SK-N-SH (cell line): ENCODE measurements around the gene KIAA0319L. TPM values are rescaled to one million over a fixed set of nuclear protein-coding genes. Genes with fewer than 3 reads are reported as not detected.

Source experiments
- CTCF ChIA-PET: fragments of 300-600, 350-600 bp; formaldehyde crosslinking; extraction: SDS; loops from one replicate; lab custom pipeline; 2021; lab: Yijun Ruan, JAX
- POLR2A ChIA-PET: fragments of 350-600 bp; sonication (Branson Sonifier 250); formaldehyde crosslinking; extraction: SDS; loops from one replicate; lab custom pipeline; 2020; ENCODE audit warnings: antibody characterized with exemption, inconsistent platforms; lab: Yijun Ruan, JAX
- DNase-seq: peaks from one replicate; pipeline ENCODE4 v3.0.0; 2012
- H2AFZ ChIP-seq: fragments of 200-600 bp; sonication (generic); 2 replicates; pipeline ENCODE4 v1.8.1; 2016; ENCODE audit warnings: antibody characterized with exemption, mild to moderate bottlenecking, low read depth
- H3F3A ChIP-seq: fragments of 200-600 bp; sonication (generic); replicated peaks from 2 replicates; pipeline ENCODE3; 2016; ENCODE audit warnings: antibody characterized with exemption, mild to moderate bottlenecking; ENCODE audit not compliant: insufficient read depth
- H3K27ac ChIP-seq, 2 experiments: fragments of 200-500 bp in 1 of 2; fragments of 200-600 bp in 1 of 2; sonication (Bioruptor generic) in 1 of 2; sonication (generic), shearing (Covaris generic) in 1 of 2; 2 replicates each; pipeline versions ENCODE4 v1.5.1 to v1.6.1; 2014 to 2016; ENCODE audit warnings: low read depth in 2 of 2, inconsistent platforms in 1 of 2, low read length in 1 of 2, mild to moderate bottlenecking in 1 of 2, mixed read lengths in 1 of 2
- H3K27me3 ChIP-seq: fragments of 200-600 bp; sonication (generic), shearing (Covaris generic); 2 replicates; pipeline ENCODE4 v1.6.1; 2016; ENCODE audit warnings: mixed run types; ENCODE audit not compliant: insufficient read depth
- H3K36me3 ChIP-seq, 2 experiments: fragments of 200-500 bp in 1 of 2; fragments of 200-600 bp in 1 of 2; sonication (Bioruptor generic) in 1 of 2; sonication (generic) in 1 of 2; replicated peaks in 1 of 2; 2 replicates each; pipeline versions ENCODE3 to v1.5.1; 2014 to 2016; ENCODE audit warnings: low read length in 1 of 2, mild to moderate bottlenecking in 1 of 2; ENCODE audit not compliant: insufficient read depth in 2 of 2, control insufficient read depth in 1 of 2
- H3K4me1 ChIP-seq, 2 experiments: fragments of 200-500 bp in 1 of 2; fragments of 200-600 bp in 1 of 2; sonication (Bioruptor generic) in 1 of 2; sonication (generic), shearing (Covaris generic) in 1 of 2; 2 replicates each; pipeline versions ENCODE4 v1.5.1 to v1.6.1; 2014 to 2016; ENCODE audit warnings: low read depth in 1 of 2, low read length in 1 of 2, mixed run types in 1 of 2; ENCODE audit not compliant: insufficient read depth in 2 of 2, control insufficient read depth in 1 of 2
- H3K4me2 ChIP-seq: fragments of 200-600 bp; sonication (generic), shearing (Covaris generic); 2 replicates; pipeline ENCODE4 v1.6.1; 2017; ENCODE audit warnings: mixed run types
- H3K4me3 ChIP-seq, 2 experiments: fragments of 200-500 bp in 1 of 2; fragments of 200-600 bp in 1 of 2; sonication (Bioruptor generic) in 1 of 2; sonication (generic), shearing (Covaris generic) in 1 of 2; 2 replicates each; pipeline versions ENCODE4 v1.5.1 to v1.8.1; 2014 to 2016; ENCODE audit warnings: low read depth in 2 of 2, inconsistent platforms in 1 of 2, low read length in 1 of 2, mild to moderate bottlenecking in 1 of 2, mixed read lengths in 1 of 2, moderate library complexity in 1 of 2
- H3K79me2 ChIP-seq: fragments of 200-600 bp; sonication (generic); 2 replicates; pipeline ENCODE4 v1.8.1; 2017; ENCODE audit warnings: mild to moderate bottlenecking; ENCODE audit not compliant: insufficient read depth
- H3K9ac ChIP-seq: fragments of 200-600 bp; sonication (generic); 2 replicates; pipeline ENCODE4 v1.6.1; 2017; ENCODE audit warnings: mixed run types
- H3K9me2 ChIP-seq: fragments of 200-600 bp; sonication (generic); 2 replicates; pipeline ENCODE4 v1.6.1; 2017; ENCODE audit warnings: mixed run types
- H3K9me3 ChIP-seq: fragments of 200-600 bp; sonication (generic); 2 replicates; pipeline ENCODE4 v1.6.1; 2017; ENCODE audit warnings: mixed run types, mild to moderate bottlenecking, moderate library complexity
- H4K20me1 ChIP-seq: fragments of 200-600 bp; sonication (generic); 2 replicates; pipeline ENCODE4 v1.6.1; 2017; ENCODE audit warnings: mild to moderate bottlenecking, mixed run types; ENCODE audit not compliant: insufficient read depth
- ELF1 ChIP-seq: IDR thresholded peaks from 2 replicates; pipeline ENCODE4 v1.4.0; 2012
- EZH2phosphoT487 ChIP-seq: fragments of 200-600 bp; sonication (generic); IDR thresholded peaks from 2 replicates; pipeline ENCODE4 v1.6.1; 2017; ENCODE audit warnings: low read depth, mixed run types, mild to moderate bottlenecking, antibody characterized with exemption, moderate library complexity, borderline replicate concordance
- FOXJ3 ChIP-seq: sonication (generic); formaldehyde crosslinking; IDR thresholded peaks from 2 replicates; pipeline ENCODE4 v1.5.1; 2020; ENCODE audit warnings: mild to moderate bottlenecking, missing genetic modification reagents
- GABPA ChIP-seq: IDR thresholded peaks from 2 replicates; pipeline ENCODE4 v1.4.0; 2012; ENCODE audit warnings: low read depth, mild to moderate bottlenecking
- IRF3 ChIP-seq: fragments of 150-350 bp; IDR thresholded peaks from 2 replicates; pipeline ENCODE4 v1.6.1; 2016; ENCODE audit warnings: mild to moderate bottlenecking, low read depth, low read length
- JUND ChIP-seq: IDR thresholded peaks from 2 replicates; pipeline ENCODE4 v1.4.0; 2012
- MAX ChIP-seq: IDR thresholded peaks from 2 replicates; pipeline ENCODE4 v1.4.0; 2012; ENCODE audit warnings: low read depth
- NFIC ChIP-seq: IDR thresholded peaks from 2 replicates; pipeline ENCODE4 v1.4.0; 2012; ENCODE audit warnings: borderline replicate concordance
- NRF1 ChIP-seq: IDR thresholded peaks from 2 replicates; pipeline ENCODE4 v1.6.1; 2012; ENCODE audit warnings: low read depth, mild to moderate bottlenecking, low read length
- RAD21 ChIP-seq: IDR thresholded peaks from 2 replicates; pipeline ENCODE4 v1.6.1; 2012; ENCODE audit warnings: mild to moderate bottlenecking, low read length
- RCOR1 ChIP-seq: fragments of 150-350 bp; IDR thresholded peaks from 2 replicates; pipeline ENCODE4 v1.6.1; 2017; ENCODE audit warnings: antibody characterized with exemption, low read length
- REST ChIP-seq: IDR thresholded peaks from 2 replicates; pipeline ENCODE4 v1.6.1; 2012; ENCODE audit warnings: mild to moderate bottlenecking, low read depth, low read length, moderate library complexity
- RFX5 ChIP-seq: IDR thresholded peaks from 2 replicates; pipeline ENCODE4 v1.6.1; 2012; ENCODE audit warnings: mild to moderate bottlenecking, improper control_type of control experiment, low read length
- SIN3A ChIP-seq: IDR thresholded peaks from 2 replicates; pipeline ENCODE4 v1.6.1; 2012; ENCODE audit warnings: low read depth, mild to moderate bottlenecking, low read length, moderate library complexity, borderline replicate concordance
- SMC3 ChIP-seq: IDR thresholded peaks from 2 replicates; pipeline ENCODE4 v1.6.1; 2012; ENCODE audit warnings: low read depth, low read length, improper control_type of control experiment
- TAF1 ChIP-seq: IDR thresholded peaks from 2 replicates; pipeline ENCODE4 v1.6.1; 2012; ENCODE audit warnings: low read depth, mild to moderate bottlenecking, low read length, moderate library complexity, borderline replicate concordance
- TCF12 ChIP-seq: IDR thresholded peaks from 2 replicates; pipeline ENCODE4 v1.4.0; 2012
- TEAD4 ChIP-seq: IDR thresholded peaks from 2 replicates; pipeline ENCODE4 v1.4.0; 2012; ENCODE audit warnings: mild to moderate bottlenecking, borderline replicate concordance; ENCODE audit not compliant: insufficient read depth
- USF2 ChIP-seq: fragments of 150-350 bp; IDR thresholded peaks from 2 replicates; pipeline ENCODE4 v1.6.1; 2017; ENCODE audit warnings: antibody characterized with exemption, low read length, low read depth, borderline replicate concordance
- polyA plus RNA-seq, 3 experiments: library from polyadenylated mRNA; depleted of rRNA; stranded (reverse); fragments of >200 nt; gene quantifications; 2 replicates each; pipeline ENCODE4 v1.2.3, GENCODE V29; 2012

Gene KIAA0319L
- polyA plus RNA-seq, 1 of the 3 experiments (the other 2 are of a cell fraction), result 51.9 TPM

- Histone ChIP-seq H3K4me3 (no peak overlapping the region), H4K20me1 (no peaks in the 10 kb centered on the region), H3K36me3 (peaks cover 39 to 90% of the 10 kb centered on the region in 2 experiments), H3K27ac (no peak overlapping the region), H2AFZ (no peak overlapping the region), H3K27me3 (no peaks in the 10 kb centered on the region), H3K4me2 (no peak overlapping the region), H3K4me1 (peaks cover 0 to 7% of the 10 kb centered on the region in 2 experiments; a peak in 1 of 4 replicates), H3K79me2 (no peaks in the 10 kb centered on the region), H3K9me2 (no peaks in the 10 kb centered on the region), H3K9ac (no peak overlapping the region), H3F3A (peaks cover 6% of the 10 kb centered on the region), H3K9me3 (no peaks in the 10 kb centered on the region)
- POLR2A ChIA-PET, result no interaction called here
- no peak for DNase-seq
- CTCF ChIA-PET, result interaction anchor here (1.0 to 3.0 kb wide), 13 partner anchors 8 to 270 kb away, joined by 3 to 17 read pairs (median 4); no protein-coding TSS in a partner anchor
- TF ChIP-seq RCOR1, result no peak
- no peak for TF ChIP-seq SIN3A
- TF ChIP-seq GABPA, result no peak
- TF ChIP-seq JUND, result no peak
- TF ChIP-seq RFX5, result no peak
- no peak for TF ChIP-seq NFIC
- no peak for TF ChIP-seq RAD21
- TF ChIP-seq FOXJ3 (CRISPR knock-in tag), result no peak
- no peak for TF ChIP-seq ELF1
- TF ChIP-seq SMC3, result no peak
- TF ChIP-seq TEAD4, result no peak
- no peak for TF ChIP-seq TAF1
- TF ChIP-seq MAX, result no peak
- no peak for TF ChIP-seq EZH2phosphoT487
- TF ChIP-seq USF2, result no peak
- no peak for TF ChIP-seq NRF1
- TF ChIP-seq TCF12, result no peak
- no peak for TF ChIP-seq IRF3
- no peak for TF ChIP-seq REST
Measured at GRCh38 chr1:35444519-35444774, 112.8 kb downstream of the KIAA0319L start.
